MCF 10A (cell line): Measurements from ENCODE around the gene CYP1B1. TPM values are rescaled to one million over a fixed set of nuclear protein-coding genes. Genes with fewer than 3 reads are reported as not detected.

ENCODE experiments used
- BruUV-seq: library from RNA; stranded (reverse); fragments of 400-500 nt; replicated peaks from 2 replicates; lab custom pipeline; 2021; lab: Mats Ljungman, UMichigan
- CTCF ChIA-PET: fragments of 300-600 bp; sonication (Branson Sonifier 250); formaldehyde crosslinking; extraction: SDS; loops from one replicate; lab custom pipeline; 2021; ENCODE audit warnings: antibody characterized with exemption, inconsistent platforms; lab: Yijun Ruan, JAX
- POLR2A ChIA-PET: fragments of 300-600, 350-650 bp; sonication (Branson Sonifier 250); formaldehyde crosslinking; extraction: SDS; loops from one replicate; lab custom pipeline; 2020; ENCODE audit warnings: antibody characterized with exemption, inconsistent platforms; lab: Yijun Ruan, JAX
- DNase-seq: peaks from one replicate; pipeline ENCODE4 v3.0.0-alpha.2; 2018; ENCODE audit not compliant: unreplicated experiment
- H3K27ac Mint-ChIP-seq: one replicate; pipeline ENCODE4 v1.8.0; 2022; ENCODE audit warnings: mild to moderate bottlenecking, low read depth, mixed read lengths; ENCODE audit not compliant: unreplicated experiment
- H3K27me3 Mint-ChIP-seq: one replicate; pipeline ENCODE4 v1.8.0; 2022; ENCODE audit warnings: mixed read lengths; ENCODE audit not compliant: insufficient read depth, unreplicated experiment
- H3K36me3 Mint-ChIP-seq: one replicate; pipeline ENCODE4 v1.8.0; 2022; ENCODE audit warnings: mild to moderate bottlenecking, moderate library complexity, mixed read lengths; ENCODE audit not compliant: insufficient read depth, unreplicated experiment
- H3K4me1 Mint-ChIP-seq: one replicate; pipeline ENCODE4 v1.8.0; 2022; ENCODE audit warnings: mixed read lengths; ENCODE audit not compliant: insufficient read depth, unreplicated experiment
- H3K4me3 Mint-ChIP-seq: one replicate; pipeline ENCODE4 v1.8.0; 2022; ENCODE audit warnings: mild to moderate bottlenecking, moderate library complexity, mixed read lengths; ENCODE audit not compliant: unreplicated experiment
- H3K9me3 Mint-ChIP-seq: one replicate; pipeline ENCODE4 v1.8.0; 2022; ENCODE audit warnings: mixed read lengths; ENCODE audit not compliant: unreplicated experiment
- intact Hi-C: fragments of 100-400 bp; cut with micrococcal nuclease; formaldehyde crosslinking; loops from 2 replicates; pipeline ENCODE4 v1.14.1; 2022
- total RNA-seq: library from RNA; stranded (reverse); gene quantifications from 2 replicates; pipeline ENCODE4 v1.2.3, GENCODE V29; 2022
- TF ChIP-seq, protein P1 (sequence below): fragments of 200-600 bp; IDR thresholded peaks from one replicate; pipeline ENCODE4 v1.8.0; 2022; ENCODE audit warnings: antibody characterized with exemption, mild to moderate bottlenecking; ENCODE audit not compliant: unreplicated experiment

The CYP1B1 gene
- total RNA-seq, 1 experiment from 2014 or later, result 37.2 TPM

DNA sequence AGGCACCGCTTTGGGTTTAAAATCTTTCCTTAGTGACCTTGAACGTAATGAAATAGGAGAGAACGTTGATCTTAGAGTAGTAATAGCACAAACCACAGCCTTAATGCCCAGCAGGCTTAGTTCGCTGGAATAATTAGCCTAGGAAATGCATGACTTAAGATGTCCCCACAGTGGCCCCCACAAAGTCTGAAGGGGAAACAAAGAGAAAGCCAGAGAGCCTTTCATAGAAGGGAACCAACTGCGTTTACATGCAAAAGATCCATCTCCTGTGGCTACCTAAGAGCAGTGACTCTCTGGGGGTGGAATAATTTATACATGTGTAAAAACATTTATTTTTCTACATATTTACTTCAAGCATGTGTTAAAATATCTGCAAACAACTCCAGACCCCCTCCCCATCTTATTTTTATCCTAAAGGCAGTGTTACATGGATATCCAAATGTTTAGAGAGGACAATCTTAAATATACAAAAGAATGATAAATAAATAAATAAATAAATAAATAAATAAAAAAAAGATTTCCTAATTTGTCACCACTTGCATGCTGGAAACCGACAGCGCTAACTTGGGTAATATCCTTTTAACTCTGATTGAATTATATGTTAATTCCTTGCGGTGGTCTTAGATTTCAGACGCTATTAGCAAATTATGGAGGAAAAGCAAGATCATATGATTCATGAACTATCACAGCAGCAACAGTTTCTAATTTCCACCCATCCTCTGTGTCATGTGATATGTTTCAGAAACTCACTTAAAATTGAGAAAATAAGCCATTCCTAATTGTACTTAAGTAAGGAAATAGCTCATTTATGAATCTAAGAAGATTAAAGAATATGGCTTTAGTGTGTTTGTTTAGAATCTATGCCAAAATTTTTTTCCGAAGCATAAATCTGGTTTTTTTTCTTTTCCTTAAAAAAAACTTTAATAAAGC lies 23.4 kb upstream of the CYP1B1 start:
- TF ChIP-seq, protein P1, sequence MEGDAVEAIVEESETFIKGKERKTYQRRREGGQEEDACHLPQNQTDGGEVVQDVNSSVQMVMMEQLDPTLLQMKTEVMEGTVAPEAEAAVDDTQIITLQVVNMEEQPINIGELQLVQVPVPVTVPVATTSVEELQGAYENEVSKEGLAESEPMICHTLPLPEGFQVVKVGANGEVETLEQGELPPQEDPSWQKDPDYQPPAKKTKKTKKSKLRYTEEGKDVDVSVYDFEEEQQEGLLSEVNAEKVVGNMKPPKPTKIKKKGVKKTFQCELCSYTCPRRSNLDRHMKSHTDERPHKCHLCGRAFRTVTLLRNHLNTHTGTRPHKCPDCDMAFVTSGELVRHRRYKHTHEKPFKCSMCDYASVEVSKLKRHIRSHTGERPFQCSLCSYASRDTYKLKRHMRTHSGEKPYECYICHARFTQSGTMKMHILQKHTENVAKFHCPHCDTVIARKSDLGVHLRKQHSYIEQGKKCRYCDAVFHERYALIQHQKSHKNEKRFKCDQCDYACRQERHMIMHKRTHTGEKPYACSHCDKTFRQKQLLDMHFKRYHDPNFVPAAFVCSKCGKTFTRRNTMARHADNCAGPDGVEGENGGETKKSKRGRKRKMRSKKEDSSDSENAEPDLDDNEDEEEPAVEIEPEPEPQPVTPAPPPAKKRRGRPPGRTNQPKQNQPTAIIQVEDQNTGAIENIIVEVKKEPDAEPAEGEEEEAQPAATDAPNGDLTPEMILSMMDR, result no peak
- intact Hi-C loops, result no loop called here
- ChIA-PET POLR2A (interaction anchor here (0.6 to 8.7 kb wide), 7 partner anchors 8 to 139 kb away, joined by 3 to 100 read pairs (median 5); partner anchors contain the start of gene CYP1B1), CTCF (interaction anchor here (0.6 kb wide), 1 partner anchor 21 kb away, joined by 4 read pairs; no protein-coding TSS in a partner anchor)
- Mint-ChIP-seq H3K4me1 (peaks cover 37% of the 10 kb centered on the region), H3K4me3 (no peak overlapping the region), H3K9me3 (peaks cover 5% of the 10 kb centered on the region), H3K27ac (no peak overlapping the region), H3K27me3 (no peaks in the 10 kb centered on the region), H3K36me3 (peaks cover 6% of the 10 kb centered on the region)
- DNase-seq, result no peak
- BruUV-seq, result no TSS peak

GRCh38 chr2:38098421-38099098 lies 22.6 kb upstream of the CYP1B1 start:
- Mint-ChIP-seq H3K27ac (no peak overlapping the region), H3K36me3 (peaks cover 2% of the 10 kb centered on the region), H3K9me3 (peaks cover 3% of the 10 kb centered on the region), H3K4me3 (peak overlapping the region; percentile 3), H3K4me1 (peaks cover 40% of the 10 kb centered on the region), H3K27me3 (no peaks in the 10 kb centered on the region)
- intact Hi-C loops, result no loop called here
- ChIA-PET POLR2A (interaction anchor here (0.8 to 8.7 kb wide), 4 partner anchors 9 to 140 kb away, joined by 5 to 100 read pairs (median 46); partner anchors contain the start of gene CYP1B1), CTCF (interaction anchor here (0.9 kb wide), 1 partner anchor 11 kb away, joined by 4 read pairs; no protein-coding TSS in a partner anchor)
- TF ChIP-seq, protein P1, result no peak
- DNase-seq, result peak; percentile 89
- TSS peak; percentile 7 for BruUV-seq

DNA sequence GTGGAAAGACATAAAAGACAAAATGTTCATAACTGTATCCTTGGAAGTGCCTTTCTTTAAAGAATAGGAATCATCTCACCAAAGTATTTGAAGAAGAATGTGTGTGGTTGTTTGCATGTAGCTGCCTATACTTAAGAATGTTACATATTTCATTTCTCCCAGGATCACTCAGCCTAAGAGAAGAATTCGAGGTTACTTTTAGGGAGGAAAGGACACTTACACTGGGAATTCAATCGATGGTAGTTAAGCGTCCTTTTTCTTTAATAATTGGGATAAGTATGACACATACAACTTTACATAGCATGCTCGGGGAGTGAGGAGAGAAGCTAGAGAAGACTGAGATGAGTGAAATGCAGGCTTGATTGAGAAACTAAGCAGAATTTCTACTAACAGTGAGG lies 22.0 kb upstream of the CYP1B1 start:
- no TSS peak for BruUV-seq
- TF ChIP-seq, protein P1, result no peak
- peaks cover 44% of the 10 kb centered on the region for H3K4me1 Mint-ChIP-seq
- ChIA-PET CTCF (interaction anchor here (0.9 kb wide), 1 partner anchor 12 kb away, joined by 4 read pairs; no protein-coding TSS in a partner anchor), POLR2A (interaction anchor here (0.8 to 8.7 kb wide), 4 partner anchors 10 to 141 kb away, joined by 5 to 100 read pairs (median 46); partner anchors contain the start of gene CYP1B1)
- H3K27ac Mint-ChIP-seq, result peak overlapping the region; percentile 52
- intact Hi-C loops, result loop anchor here (2.0 kb wide), 1 partner anchor 21 kb away; the partner anchor contains the start of gene CYP1B1
- H3K36me3 Mint-ChIP-seq, result no peaks in the 10 kb centered on the region
- no peaks in the 10 kb centered on the region for H3K27me3 Mint-ChIP-seq
- DNase-seq, result no peak
- H3K9me3 Mint-ChIP-seq, result no peaks in the 10 kb centered on the region
- peak overlapping the region; percentile 3 for H3K4me3 Mint-ChIP-seq
